Measurements from ENCODE around the gene MLPH.

DNA sequence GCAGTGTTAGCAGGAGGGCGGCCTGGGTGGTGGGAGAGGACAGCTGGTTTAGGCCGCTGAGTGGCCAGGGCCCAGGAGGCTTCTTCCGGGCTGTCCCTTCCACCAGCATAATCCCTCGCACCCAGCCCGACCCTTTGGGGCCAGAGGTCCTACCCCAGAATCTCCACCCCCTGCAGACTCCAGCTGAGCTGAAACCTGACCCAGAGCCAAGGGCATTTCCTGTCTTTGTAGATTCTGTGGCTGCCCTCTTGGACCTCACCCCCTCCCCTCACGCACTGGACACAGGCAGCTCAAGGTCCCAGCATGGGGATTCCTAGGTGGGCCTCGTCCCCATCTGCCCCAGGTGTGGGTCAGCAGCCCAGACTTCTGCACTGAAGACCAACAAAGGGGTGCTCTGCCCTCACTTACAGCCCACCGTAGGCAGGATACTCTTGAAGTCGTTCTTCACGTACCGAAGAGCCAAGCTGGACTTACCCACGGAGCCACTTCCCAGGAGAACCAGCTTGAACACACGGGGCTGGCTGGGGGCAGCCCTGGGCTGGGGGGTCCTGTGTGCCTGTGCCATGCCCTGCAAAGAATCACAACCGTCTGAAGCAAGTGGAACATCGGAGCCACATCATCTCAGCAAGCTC is 98.7 kb downstream of the MLPH start:
- TF ChIP-seq YY1 (IDR thresholded peaks at IDR 0.05; ENCODE audit: low read depth) (no peak), TAF1 (IDR thresholded peaks at IDR 0.05; ENCODE audit: low read depth) (no peak), CREB1 (IDR thresholded peaks at IDR 0.05; ENCODE audit: low read depth) (no peak), CEBPB (IDR thresholded peaks at IDR 0.05) (no peak), EP300 (IDR thresholded peaks at IDR 0.05; ENCODE audit: borderline replicate concordance) (no peak), ZBTB7A (IDR thresholded peaks at IDR 0.05; ENCODE audit: low read depth) (no peak), RAD21 (IDR thresholded peaks at IDR 0.05; ENCODE audit: low read depth) (no peak), FOXM1 (IDR thresholded peaks at IDR 0.05; ENCODE audit: borderline replicate concordance, low read depth) (no peak), TEAD4 (IDR thresholded peaks at IDR 0.05) (no peak), TCF12 (IDR thresholded peaks at IDR 0.05; ENCODE audit: low read depth) (no peak), NFIC (IDR thresholded peaks at IDR 0.05) (no peak)
- TF ChIP-seq, protein P1, sequence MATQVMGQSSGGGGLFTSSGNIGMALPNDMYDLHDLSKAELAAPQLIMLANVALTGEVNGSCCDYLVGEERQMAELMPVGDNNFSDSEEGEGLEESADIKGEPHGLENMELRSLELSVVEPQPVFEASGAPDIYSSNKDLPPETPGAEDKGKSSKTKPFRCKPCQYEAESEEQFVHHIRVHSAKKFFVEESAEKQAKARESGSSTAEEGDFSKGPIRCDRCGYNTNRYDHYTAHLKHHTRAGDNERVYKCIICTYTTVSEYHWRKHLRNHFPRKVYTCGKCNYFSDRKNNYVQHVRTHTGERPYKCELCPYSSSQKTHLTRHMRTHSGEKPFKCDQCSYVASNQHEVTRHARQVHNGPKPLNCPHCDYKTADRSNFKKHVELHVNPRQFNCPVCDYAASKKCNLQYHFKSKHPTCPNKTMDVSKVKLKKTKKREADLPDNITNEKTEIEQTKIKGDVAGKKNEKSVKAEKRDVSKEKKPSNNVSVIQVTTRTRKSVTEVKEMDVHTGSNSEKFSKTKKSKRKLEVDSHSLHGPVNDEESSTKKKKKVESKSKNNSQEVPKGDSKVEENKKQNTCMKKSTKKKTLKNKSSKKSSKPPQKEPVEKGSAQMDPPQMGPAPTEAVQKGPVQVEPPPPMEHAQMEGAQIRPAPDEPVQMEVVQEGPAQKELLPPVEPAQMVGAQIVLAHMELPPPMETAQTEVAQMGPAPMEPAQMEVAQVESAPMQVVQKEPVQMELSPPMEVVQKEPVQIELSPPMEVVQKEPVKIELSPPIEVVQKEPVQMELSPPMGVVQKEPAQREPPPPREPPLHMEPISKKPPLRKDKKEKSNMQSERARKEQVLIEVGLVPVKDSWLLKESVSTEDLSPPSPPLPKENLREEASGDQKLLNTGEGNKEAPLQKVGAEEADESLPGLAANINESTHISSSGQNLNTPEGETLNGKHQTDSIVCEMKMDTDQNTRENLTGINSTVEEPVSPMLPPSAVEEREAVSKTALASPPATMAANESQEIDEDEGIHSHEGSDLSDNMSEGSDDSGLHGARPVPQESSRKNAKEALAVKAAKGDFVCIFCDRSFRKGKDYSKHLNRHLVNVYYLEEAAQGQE (IDR thresholded peaks at IDR 0.05; ENCODE audit: low read depth): no peak
- TF ChIP-seq, protein P2, sequence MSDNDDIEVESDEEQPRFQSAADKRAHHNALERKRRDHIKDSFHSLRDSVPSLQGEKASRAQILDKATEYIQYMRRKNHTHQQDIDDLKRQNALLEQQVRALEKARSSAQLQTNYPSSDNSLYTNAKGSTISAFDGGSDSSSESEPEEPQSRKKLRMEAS (IDR thresholded peaks at IDR 0.05): no peak
- TF ChIP-seq, protein P3, sequence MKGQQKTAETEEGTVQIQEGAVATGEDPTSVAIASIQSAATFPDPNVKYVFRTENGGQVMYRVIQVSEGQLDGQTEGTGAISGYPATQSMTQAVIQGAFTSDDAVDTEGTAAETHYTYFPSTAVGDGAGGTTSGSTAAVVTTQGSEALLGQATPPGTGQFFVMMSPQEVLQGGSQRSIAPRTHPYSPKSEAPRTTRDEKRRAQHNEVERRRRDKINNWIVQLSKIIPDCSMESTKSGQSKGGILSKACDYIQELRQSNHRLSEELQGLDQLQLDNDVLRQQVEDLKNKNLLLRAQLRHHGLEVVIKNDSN (IDR thresholded peaks at IDR 0.05): no peak
